SK-N-SH (cell line): Measurements from ENCODE around the gene GRIP1.

ENCODE experiments used
- CHD2 ChIP-seq: fragments of 150-350 bp; IDR thresholded peaks from 2 replicates; pipeline ENCODE4 v1.6.1; 2018; ENCODE audit warnings: low read length; ENCODE audit not compliant: partially characterized antibody
- CTCF ChIP-seq: fragments of 200-600 bp; sonication (generic); IDR thresholded peaks from 2 replicates; pipeline ENCODE4 v1.6.1; 2017; ENCODE audit warnings: antibody characterized with exemption, mild to moderate bottlenecking, moderate library complexity
- EP300 ChIP-seq, 2 experiments: IDR thresholded peaks; 2 replicates each; pipeline versions ENCODE4 v1.4.0 to v1.6.1; 2012; ENCODE audit warnings: borderline replicate concordance in 1 of 2, low read depth in 1 of 2, low read length in 1 of 2
- EZH2phosphoT487 ChIP-seq: fragments of 200-600 bp; sonication (generic); IDR thresholded peaks from 2 replicates; pipeline ENCODE4 v1.6.1; 2017; ENCODE audit warnings: low read depth, mixed run types, mild to moderate bottlenecking, antibody characterized with exemption, moderate library complexity, borderline replicate concordance
- GABPA ChIP-seq: IDR thresholded peaks from 2 replicates; pipeline ENCODE4 v1.4.0; 2012; ENCODE audit warnings: low read depth, mild to moderate bottlenecking
- IRF3 ChIP-seq: fragments of 150-350 bp; IDR thresholded peaks from 2 replicates; pipeline ENCODE4 v1.6.1; 2016; ENCODE audit warnings: mild to moderate bottlenecking, low read depth, low read length
- NRF1 ChIP-seq: IDR thresholded peaks from 2 replicates; pipeline ENCODE4 v1.6.1; 2012; ENCODE audit warnings: low read depth, mild to moderate bottlenecking, low read length
- POLR2AphosphoS5 ChIP-seq: IDR thresholded peaks from 2 replicates; pipeline ENCODE4 v1.6.1; 2012; ENCODE audit warnings: low read depth, low read length
- SIN3A ChIP-seq: IDR thresholded peaks from 2 replicates; pipeline ENCODE4 v1.6.1; 2012; ENCODE audit warnings: low read depth, mild to moderate bottlenecking, low read length, moderate library complexity, borderline replicate concordance
- TCF12 ChIP-seq: IDR thresholded peaks from 2 replicates; pipeline ENCODE4 v1.4.0; 2012
- TF ChIP-seq, protein P1 (sequence below): IDR thresholded peaks from 2 replicates; pipeline ENCODE4 v1.4.0; 2012; ENCODE audit warnings: low read depth
- TF ChIP-seq, protein P2 (sequence below): IDR thresholded peaks from 2 replicates; pipeline ENCODE4 v1.4.0; 2012; ENCODE audit warnings: low read depth, borderline replicate concordance
- TF ChIP-seq, protein P3 (sequence below): IDR thresholded peaks from 2 replicates; pipeline ENCODE4 v1.6.1; 2012; ENCODE audit warnings: mild to moderate bottlenecking, low read depth, low read length, moderate library complexity

- TF ChIP-seq, protein P1, sequence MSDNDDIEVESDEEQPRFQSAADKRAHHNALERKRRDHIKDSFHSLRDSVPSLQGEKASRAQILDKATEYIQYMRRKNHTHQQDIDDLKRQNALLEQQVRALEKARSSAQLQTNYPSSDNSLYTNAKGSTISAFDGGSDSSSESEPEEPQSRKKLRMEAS: no peak
- TF ChIP-seq, protein P2, sequence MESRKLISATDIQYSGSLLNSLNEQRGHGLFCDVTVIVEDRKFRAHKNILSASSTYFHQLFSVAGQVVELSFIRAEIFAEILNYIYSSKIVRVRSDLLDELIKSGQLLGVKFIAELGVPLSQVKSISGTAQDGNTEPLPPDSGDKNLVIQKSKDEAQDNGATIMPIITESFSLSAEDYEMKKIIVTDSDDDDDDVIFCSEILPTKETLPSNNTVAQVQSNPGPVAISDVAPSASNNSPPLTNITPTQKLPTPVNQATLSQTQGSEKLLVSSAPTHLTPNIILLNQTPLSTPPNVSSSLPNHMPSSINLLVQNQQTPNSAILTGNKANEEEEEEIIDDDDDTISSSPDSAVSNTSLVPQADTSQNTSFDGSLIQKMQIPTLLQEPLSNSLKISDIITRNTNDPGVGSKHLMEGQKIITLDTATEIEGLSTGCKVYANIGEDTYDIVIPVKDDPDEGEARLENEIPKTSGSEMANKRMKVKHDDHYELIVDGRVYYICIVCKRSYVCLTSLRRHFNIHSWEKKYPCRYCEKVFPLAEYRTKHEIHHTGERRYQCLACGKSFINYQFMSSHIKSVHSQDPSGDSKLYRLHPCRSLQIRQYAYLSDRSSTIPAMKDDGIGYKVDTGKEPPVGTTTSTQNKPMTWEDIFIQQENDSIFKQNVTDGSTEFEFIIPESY: no peak
- no peak for TF ChIP-seq CTCF
- TF ChIP-seq GABPA: no peak
- TF ChIP-seq, protein P3, sequence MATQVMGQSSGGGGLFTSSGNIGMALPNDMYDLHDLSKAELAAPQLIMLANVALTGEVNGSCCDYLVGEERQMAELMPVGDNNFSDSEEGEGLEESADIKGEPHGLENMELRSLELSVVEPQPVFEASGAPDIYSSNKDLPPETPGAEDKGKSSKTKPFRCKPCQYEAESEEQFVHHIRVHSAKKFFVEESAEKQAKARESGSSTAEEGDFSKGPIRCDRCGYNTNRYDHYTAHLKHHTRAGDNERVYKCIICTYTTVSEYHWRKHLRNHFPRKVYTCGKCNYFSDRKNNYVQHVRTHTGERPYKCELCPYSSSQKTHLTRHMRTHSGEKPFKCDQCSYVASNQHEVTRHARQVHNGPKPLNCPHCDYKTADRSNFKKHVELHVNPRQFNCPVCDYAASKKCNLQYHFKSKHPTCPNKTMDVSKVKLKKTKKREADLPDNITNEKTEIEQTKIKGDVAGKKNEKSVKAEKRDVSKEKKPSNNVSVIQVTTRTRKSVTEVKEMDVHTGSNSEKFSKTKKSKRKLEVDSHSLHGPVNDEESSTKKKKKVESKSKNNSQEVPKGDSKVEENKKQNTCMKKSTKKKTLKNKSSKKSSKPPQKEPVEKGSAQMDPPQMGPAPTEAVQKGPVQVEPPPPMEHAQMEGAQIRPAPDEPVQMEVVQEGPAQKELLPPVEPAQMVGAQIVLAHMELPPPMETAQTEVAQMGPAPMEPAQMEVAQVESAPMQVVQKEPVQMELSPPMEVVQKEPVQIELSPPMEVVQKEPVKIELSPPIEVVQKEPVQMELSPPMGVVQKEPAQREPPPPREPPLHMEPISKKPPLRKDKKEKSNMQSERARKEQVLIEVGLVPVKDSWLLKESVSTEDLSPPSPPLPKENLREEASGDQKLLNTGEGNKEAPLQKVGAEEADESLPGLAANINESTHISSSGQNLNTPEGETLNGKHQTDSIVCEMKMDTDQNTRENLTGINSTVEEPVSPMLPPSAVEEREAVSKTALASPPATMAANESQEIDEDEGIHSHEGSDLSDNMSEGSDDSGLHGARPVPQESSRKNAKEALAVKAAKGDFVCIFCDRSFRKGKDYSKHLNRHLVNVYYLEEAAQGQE: no peak
- no peak for TF ChIP-seq EP300 (IDR thresholded peaks at IDR 0.05; ENCODE audit: borderline replicate concordance in 1 of 2, low read depth in 1 of 2, low read length in 1 of 2)
- TF ChIP-seq CHD2: no peak
- TF ChIP-seq EZH2phosphoT487: no peak
- no peak for TF ChIP-seq POLR2AphosphoS5
- no peak for TF ChIP-seq SIN3A
- TF ChIP-seq NRF1: no peak
- TF ChIP-seq TCF12: no peak
- TF ChIP-seq IRF3: no peak
Observed at GRCh38 chr12:66679461-66680084, 697 bp upstream of the GRIP1 start.
